ENCODE measurements around the gene EIPR1.

The EIPR1 gene

DNA sequence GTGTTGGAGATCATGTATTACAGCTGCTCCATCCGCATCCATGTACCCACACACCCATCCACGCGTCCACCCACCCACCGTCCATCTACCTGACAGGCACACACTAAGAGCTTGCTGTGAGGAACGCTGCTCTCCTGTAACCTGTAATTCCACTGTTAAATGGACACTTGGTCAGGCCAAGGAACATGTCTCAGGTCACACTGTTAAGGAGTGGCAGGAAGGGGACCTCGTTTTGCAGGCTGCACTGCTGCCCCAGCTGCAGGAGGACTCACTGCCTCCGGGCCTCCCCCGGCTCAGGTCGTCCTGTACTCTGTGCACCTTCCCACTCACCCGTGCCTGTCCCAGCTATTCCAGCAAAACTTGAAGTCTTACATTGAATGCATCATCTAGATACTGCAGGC, 170.5 kb downstream of the EIPR1 start:
- TF ChIP-seq, protein P1, sequence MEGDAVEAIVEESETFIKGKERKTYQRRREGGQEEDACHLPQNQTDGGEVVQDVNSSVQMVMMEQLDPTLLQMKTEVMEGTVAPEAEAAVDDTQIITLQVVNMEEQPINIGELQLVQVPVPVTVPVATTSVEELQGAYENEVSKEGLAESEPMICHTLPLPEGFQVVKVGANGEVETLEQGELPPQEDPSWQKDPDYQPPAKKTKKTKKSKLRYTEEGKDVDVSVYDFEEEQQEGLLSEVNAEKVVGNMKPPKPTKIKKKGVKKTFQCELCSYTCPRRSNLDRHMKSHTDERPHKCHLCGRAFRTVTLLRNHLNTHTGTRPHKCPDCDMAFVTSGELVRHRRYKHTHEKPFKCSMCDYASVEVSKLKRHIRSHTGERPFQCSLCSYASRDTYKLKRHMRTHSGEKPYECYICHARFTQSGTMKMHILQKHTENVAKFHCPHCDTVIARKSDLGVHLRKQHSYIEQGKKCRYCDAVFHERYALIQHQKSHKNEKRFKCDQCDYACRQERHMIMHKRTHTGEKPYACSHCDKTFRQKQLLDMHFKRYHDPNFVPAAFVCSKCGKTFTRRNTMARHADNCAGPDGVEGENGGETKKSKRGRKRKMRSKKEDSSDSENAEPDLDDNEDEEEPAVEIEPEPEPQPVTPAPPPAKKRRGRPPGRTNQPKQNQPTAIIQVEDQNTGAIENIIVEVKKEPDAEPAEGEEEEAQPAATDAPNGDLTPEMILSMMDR (IDR thresholded peaks at IDR 0.05; ENCODE audit: extremely low read depth, missing control alignments): no peak
- no peak for DNase-seq (ENCODE audit: low spot score)

DNA sequence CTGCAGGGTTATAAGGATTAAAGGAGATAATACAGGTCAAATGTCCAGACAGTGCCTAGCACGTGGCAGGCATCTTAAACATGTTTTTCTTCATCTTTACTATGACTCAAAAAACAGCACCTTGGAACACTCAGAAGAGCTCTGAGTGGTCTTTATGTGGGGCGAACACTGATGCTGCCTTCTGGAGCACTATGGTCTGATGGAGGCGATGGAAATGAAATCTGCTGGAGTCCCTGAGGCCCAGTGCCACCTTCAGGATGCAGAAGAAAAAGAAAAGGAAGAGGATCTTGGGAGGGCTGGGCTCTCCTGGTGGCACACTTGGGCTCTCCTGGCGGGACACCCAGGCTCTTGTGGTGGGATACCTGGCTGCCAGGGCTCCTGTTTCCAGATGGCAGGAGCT, 171.8 kb downstream of the EIPR1 start:
- TF ChIP-seq, protein P1 (IDR thresholded peaks at IDR 0.05; ENCODE audit: extremely low read depth, missing control alignments): no peak
- no peak for DNase-seq (ENCODE audit: low spot score)

GRCh38 chr2:3204031-3204821, 173.4 kb downstream of the EIPR1 start:
- no peak for DNase-seq (ENCODE audit: low spot score)
- TF ChIP-seq, protein P1 (IDR thresholded peaks at IDR 0.05; ENCODE audit: extremely low read depth, missing control alignments): no peak

GRCh38 chr2:3203497-3204019, 174.1 kb downstream of the EIPR1 start:
- TF ChIP-seq, protein P1 (IDR thresholded peaks at IDR 0.05; ENCODE audit: extremely low read depth, missing control alignments): no peak

GRCh38 chr2:3202926-3203325, 174.7 kb downstream of the EIPR1 start:
- TF ChIP-seq, protein P1 (IDR thresholded peaks at IDR 0.05; ENCODE audit: extremely low read depth, missing control alignments): no peak
- no peak for DNase-seq (ENCODE audit: low spot score)

More at GRCh38 chr2:3203497-3204019, 174.1 kb downstream of the EIPR1 start:
- DNase-seq (ENCODE audit: low spot score): no peak

GRCh38 chr2:3201281-3201680, 176.3 kb downstream of the EIPR1 start:
- DNase-seq (ENCODE audit: low spot score): no peak
- TF ChIP-seq, protein P1 (IDR thresholded peaks at IDR 0.05; ENCODE audit: extremely low read depth, missing control alignments): no peak

DNA sequence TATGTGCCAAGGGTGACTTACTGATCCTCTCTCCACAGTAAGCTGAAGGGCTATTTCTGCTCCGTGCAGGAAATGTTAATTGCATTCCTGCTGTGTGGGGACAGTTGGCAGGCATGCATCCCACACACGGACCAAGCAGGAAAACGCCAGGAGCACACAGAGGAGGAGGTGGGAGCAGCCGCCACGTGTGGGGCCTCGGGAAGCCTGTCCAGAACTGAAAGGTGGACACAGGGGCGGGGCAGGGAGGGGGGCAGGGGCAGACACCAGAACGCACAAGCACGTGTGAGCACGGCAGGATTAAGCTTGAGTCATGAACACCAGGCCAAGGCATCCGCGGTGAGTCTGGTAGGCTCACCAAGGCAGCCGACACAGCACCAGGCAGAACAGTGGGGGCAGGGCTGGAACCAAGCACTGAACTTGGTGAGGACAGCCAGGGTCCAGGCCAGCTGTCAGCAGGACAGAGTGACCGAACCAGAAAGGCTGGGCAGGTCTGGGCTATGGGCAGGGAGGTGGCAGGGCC, 177.1 kb downstream of the EIPR1 start:
- TF ChIP-seq, protein P1 (IDR thresholded peaks at IDR 0.05; ENCODE audit: extremely low read depth, missing control alignments): no peak
- no peak for DNase-seq (ENCODE audit: low spot score)

All from GM20000 (cell line).